GM21447 (cell line): ENCODE data around the gene SHF.
A peak's percentile ranks its signal among the peaks of the same experiment; 100 is the strongest.

ENCODE experiments used
- ATAC-seq: cut with Tn5 transposase; IDR thresholded peaks from one replicate; pipeline ENCODE4 v1.9.1; 2021; ENCODE audit not compliant: unreplicated experiment

SHF gene

DNA sequence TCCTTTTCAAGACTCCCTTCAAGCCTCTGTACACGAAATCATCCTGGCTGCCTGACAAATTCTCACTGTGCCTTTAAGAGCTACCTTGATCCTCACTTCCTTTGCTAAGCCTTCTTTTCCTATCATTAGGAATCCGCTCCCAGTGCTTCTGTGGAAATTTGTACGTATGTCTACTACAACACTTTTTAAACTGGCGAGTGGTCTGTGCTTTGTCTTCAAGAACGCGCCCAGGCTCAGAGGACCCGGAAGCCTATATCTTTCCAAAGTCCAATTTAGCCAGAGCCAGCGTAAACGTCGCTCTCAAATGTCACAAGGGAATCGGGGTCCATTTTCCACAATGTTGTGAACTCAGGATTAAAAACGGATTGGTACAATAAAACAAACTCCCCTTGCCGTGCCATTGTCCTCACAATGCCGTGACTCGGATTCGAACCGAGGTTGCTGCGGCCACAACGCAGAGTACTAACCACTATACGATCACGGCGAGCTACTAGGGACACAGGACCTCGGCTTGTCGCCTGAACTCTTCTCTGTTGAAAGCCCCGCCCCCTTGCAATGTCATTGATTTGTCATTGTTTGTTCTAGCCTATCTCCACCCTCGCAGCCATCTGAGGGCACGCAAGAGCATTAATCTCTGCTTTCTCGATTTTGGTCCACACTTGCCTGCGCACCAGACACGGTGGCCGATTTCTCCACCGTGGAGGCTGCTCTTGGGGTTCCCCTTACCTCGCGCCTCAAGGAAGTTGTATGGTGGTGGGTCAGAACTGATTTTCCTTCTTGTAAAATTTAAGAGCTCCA lies 12.4 kb upstream of the SHF start:
- ATAC-seq, result peak; percentile 39

DNA sequence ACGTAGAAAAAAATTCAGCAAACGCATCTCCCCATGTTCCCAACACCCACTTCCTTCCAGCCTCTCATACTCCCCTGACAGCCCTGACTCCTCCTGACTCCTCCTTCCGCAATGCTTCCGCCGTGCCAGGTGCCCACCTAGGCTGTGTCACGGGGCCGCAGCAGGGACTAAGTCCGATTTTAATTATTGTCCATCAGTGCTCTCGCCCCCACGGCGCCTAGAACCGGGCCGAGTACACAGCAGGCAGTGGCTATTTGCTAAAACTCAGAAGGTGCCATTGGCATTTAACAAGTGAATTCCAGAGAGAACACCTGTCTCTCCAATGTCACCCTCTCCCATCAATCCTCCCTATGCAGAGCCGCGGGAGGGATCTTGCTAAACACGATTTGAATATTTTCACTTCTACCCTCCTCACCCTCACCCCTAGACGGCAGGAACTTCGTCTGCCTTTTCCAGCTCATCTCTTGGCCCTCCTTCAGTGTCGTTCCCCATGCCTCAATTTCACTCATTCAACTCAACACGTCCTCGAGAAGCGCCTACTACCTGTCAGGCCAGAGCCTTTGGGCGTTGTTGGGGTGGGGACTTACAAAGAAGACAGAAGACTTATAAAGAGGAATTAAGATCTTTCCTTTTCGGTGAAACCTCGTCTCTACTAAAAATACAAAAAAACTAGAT lies 11.5 kb upstream of the SHF start:
- peak; percentile 23 for ATAC-seq

- ATAC-seq, result peak; percentile 57
Observed at GRCh38 chr15:45198337-45199135, 10.8 kb upstream of the SHF start.

DNA sequence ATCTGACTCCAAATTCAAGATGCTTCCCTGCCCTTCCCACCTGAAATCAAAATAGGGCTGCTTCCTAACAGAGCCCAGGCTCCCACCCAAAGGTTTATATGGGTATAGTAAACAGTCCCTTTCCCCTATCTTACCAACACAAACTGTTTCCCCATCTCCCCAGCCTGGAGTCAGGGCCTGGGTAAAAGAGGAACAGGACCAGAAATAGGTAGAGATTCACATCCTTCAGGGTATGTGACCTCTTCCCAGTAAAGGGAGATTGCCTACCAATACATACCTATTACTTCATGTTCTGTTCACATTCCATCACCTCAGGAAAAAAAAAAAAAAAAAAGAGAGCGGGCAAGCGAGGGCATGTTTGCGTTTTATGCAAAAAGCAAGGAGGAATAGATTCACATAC lies 9.7 kb upstream of the SHF start:
- no peak for ATAC-seq

DNA sequence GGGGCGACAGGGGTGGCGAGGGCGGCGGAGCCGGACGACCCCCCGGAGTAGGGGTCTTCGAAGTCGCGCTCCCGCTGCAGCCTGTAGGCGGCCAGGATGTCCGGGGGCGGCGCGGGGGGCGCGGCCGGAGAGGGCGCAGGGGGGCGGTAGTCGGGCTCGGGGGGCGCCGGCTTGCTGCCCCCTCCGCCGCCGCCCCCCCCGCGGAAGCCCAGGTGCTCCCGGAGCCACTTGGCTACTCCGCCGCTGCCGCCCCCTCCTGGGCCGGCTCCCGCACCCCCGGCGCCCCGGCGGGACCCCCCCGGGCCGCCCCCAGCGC lies 230 bp downstream of the SHF start:
- ATAC-seq, result no peak

GRCh38 chr15:45186771-45187577 lies 792 bp downstream of the SHF start:
- no peak for ATAC-seq

- ATAC-seq, result no peak
Observed at GRCh38 chr15:45185903-45186770, 1.6 kb downstream of the SHF start.

DNA sequence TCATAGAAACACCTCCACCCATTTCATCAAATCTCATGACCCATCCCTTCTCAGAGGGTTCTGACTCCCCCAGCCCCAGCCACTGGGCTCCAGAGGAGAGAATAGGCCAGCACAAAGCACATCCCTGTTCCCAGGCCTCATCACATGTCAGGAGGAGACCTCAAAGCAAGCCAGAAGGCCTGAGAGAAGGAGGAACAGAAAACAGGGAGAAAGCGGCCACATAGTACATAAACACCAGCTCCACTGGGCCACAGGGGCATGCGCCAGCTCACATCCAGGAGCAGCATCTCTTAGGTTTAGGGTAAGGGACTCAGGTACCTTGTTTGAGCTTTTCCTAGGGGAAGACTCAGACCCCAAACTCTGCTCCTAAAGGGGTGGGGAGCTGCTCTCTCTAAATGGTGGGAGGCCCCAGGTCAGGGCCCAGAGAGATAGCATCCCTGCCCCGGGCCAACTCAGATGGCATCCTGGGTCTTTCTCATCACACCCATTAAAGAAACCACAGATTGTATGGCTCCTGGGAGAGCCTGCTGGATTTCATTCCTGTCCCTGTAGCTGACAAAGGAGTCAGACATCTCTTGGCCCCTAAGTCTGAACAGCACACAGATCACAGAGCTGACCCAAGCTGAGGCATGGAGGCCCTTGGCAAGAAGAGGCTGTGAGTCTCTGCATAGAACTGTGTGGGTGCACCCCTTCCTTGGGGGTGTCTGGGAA lies 2.5 kb downstream of the SHF start:
- ATAC-seq, result no peak

DNA sequence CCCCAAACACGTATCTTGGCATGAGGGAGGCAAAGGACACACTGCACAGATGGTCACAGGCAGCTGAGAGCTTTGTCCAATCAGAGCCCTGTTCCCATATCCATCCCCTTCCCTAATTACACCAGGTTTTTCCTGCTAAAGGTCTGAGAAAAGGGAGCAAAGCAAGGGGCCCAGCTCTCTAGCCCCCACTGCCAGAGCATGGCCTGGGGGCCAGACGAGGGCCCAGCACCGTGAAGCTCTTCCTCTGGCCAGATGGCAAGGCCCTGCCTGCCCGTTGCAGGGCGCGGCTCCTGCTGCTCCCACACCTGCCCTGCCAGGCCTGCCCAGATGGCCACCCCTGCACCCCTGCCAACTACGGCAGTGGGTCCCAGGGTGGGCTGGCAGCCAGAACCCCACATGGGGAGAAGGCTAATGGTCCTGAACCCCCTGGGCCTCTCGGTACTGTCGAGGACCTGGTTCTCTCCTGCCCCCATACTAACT lies 3.2 kb downstream of the SHF start:
- no peak for ATAC-seq

GRCh38 chr15:45183511-45183910 lies 4.3 kb downstream of the SHF start:
- ATAC-seq, result no peak

GRCh38 chr15:45182996-45183395 lies 4.8 kb downstream of the SHF start:
- no peak for ATAC-seq

DNA sequence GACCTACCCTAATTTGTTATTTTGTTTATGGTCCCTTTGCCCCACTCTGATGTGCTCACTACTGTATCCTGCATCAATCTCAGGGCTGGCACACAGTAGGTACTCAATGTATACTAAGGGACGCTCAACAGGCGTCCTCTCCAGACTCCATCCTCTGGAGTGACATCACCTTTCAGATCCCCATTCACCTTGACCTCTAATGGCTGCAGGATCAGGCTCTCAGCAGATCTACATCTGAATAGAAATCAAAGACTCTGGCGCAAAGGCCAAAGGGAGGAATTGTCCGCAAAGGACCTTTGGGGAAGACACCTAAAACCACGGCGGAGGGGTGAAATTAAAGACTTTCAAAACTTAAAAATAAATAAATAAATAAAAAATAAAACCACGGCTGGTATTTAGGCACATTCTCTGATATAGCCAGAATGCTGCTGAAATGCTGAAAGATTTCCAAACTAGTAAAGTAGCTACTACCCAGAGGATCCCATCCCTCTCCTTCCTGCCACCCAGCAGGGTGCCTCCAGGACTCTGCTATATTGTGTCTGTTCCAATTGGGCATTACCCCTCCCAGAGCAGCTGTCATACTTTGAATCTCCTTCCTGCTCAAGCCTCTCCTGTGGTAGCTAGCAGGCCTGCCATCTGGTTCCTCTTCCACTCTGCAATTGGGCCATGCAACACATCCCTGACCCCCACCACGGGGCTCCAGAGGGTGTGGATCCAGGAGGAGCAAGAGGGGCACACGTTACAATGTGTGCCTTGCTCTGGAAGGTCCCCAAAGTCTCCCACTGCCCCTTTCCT lies 6.1 kb downstream of the SHF start:
- ATAC-seq, result no peak

- ATAC-seq, result no peak
Observed at GRCh38 chr15:45180648-45181436, 6.9 kb downstream of the SHF start.

GRCh38 chr15:45180201-45180600 lies 7.6 kb downstream of the SHF start:
- no peak for ATAC-seq

DNA sequence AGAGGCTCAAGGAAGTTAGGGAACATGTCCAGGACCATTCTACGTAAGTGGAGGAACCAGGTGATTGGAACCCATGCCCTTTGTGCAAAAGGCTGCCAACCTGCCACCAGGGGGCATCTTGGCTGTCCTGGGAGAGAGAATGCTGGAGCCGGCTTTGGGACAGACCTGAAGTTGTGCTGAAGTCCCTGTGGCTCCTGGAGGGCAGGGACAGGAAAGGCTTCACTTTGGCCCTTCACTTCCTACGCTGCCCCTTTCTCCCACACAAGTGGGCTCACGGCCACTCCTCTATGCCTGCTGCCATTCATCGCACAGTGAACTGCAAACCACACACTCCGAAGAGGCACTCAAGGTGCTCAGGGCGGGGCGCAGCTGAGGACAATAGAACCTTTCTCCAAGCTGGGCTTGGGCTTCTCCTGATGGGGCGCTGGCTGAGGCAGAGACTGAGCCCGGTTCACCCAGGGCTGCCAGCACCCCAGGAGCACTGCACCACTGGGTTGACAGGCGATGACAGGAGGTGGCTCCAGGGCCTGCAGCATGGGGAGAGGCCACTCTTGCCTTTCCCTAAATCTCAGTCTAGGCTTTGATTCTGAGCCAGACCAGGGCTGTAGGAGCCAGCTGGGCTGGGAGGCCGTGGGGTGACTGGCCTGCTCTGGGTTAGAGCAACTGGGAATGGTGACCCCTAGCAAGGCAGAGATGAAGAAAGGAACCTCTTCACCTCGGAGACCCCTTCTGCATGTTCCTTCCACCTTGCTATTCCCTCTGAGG lies 8.4 kb downstream of the SHF start:
- no peak for ATAC-seq

DNA sequence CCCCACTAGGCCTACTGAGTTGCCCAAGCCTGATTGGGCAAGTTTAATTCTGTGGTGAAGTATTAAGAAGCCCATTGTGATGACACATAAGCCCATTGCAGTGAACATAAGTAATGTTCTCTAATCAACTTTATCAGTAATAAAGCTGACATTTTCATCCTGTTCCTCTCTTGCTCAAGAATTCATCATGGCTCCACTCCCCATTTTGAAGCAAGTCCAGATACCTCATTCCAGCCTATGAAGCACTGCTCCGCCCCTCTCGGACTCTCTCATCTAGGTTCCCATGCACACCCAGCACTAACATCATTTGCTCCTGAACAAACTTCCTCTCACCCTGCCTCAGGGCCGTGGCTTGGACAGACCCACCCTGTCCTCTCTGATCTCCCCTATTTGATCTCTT lies 10.5 kb downstream of the SHF start:
- ATAC-seq, result no peak

DNA sequence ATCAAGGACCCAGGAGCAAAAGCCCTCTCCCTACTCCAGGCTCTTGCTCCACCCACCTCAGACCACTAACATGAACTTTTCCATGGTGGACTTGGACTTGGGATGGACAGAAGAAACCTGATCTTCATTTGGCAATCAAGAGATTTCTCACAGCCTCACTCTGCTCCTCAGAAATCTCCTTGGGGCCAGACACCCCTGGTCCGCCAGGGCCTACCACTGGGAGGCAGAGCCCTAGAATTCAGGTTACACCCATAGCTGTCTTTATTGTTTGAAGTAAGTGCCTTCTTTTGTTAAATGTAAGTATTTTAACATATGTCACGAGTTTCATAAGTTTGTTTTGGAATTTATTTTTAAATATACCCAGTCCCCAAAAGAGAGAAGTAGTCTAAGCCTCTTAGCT lies 13.2 kb downstream of the SHF start:
- ATAC-seq, result no peak
